Suprapubic skin (tissue), 4 donors: ENCODE data around the gene UNCX. TPM values are rescaled to one million over a fixed set of nuclear protein-coding genes. Genes with fewer than 3 reads are reported as not detected.
"Not testable (repeated sequence)": the region's sequence is repeated elsewhere in the genome, so short reads cannot be mapped to it uniquely, and the experiment has no call there.

Experiments
- DNase-seq, 2 donors: peaks; one replicate each; pipeline ENCODE4 v3.0.0-alpha.2; 2019; ENCODE audit warnings: low spot score in 2 of 2
- H3K27ac ChIP-seq: fragments of 200-600 bp; sonication (generic); one replicate; pipeline ENCODE4 v1.5.1; 2019
- H3K27me3 ChIP-seq: fragments of 200-600 bp; sonication (generic); one replicate; pipeline ENCODE4 v1.5.1; 2019
- H3K36me3 ChIP-seq: fragments of 200-600 bp; sonication (generic); one replicate; pipeline ENCODE4 v1.5.1; 2019
- H3K4me1 ChIP-seq: fragments of 200-600 bp; sonication (generic); one replicate; pipeline ENCODE4 v1.5.1; 2019
- H3K4me3 ChIP-seq: fragments of 200-600 bp; sonication (generic); one replicate; pipeline ENCODE4 v1.5.1; 2019; ENCODE audit warnings: mild to moderate bottlenecking
- H3K9me3 ChIP-seq: fragments of 200-600 bp; sonication (generic); one replicate; pipeline ENCODE4 v1.5.1; 2019
- CTCF ChIP-seq, 2 donors: fragments of 200-600 bp in 1 of 2; fragments of 450-650 bp in 1 of 2; sonication (generic) in 1 of 2; IDR thresholded peaks; one replicate each; pipeline ENCODE4 v1.5.1; 2016 to 2019; ENCODE audit warnings: antibody characterized with exemption in 2 of 2, mild to moderate bottlenecking in 1 of 2, moderate library complexity in 1 of 2
- EP300 ChIP-seq: sonication (generic); formaldehyde crosslinking; IDR thresholded peaks from one replicate; pipeline ENCODE4 v1.6.1; 2017; ENCODE audit warnings: antibody characterized with exemption
- POLR2A ChIP-seq, 2 donors: fragments of 450-650 bp; IDR thresholded peaks; one replicate each; pipeline ENCODE4 v1.6.1; 2017; ENCODE audit warnings: antibody characterized with exemption in 2 of 2, mild to moderate bottlenecking in 2 of 2, moderate library complexity in 2 of 2
- POLR2AphosphoS5 ChIP-seq, 3 donors: sonication (generic); formaldehyde crosslinking; IDR thresholded peaks; one replicate each; pipeline ENCODE4 v1.6.1; 2017; ENCODE audit warnings: antibody characterized with exemption in 3 of 3
- WGBS: methylation state at CpG from one replicate; pipeline ENCODE4 v1.1.5; 2018; 5-methylcytosine and 5-hydroxymethylcytosine counted together
- total RNA-seq, 4 donors: library from RNA; depleted of rRNA; stranded (reverse); fragments of >200 nt; gene quantifications; one replicate each; pipeline ENCODE4 v1.1.0, GENCODE V29; 2016

UNCX gene
- total RNA-seq, 4 donors from 2014 or later = not detected

- no peaks in the 10 kb centered on the region for H3K4me1 ChIP-seq
- H3K27ac ChIP-seq = no peak overlapping the region
- peaks cover 97% of the 10 kb centered on the region for H3K27me3 ChIP-seq
- H3K9me3 ChIP-seq = no peaks in the 10 kb centered on the region
- no peak overlapping the region for H3K4me3 ChIP-seq
- TF ChIP-seq CTCF (IDR thresholded peaks at IDR 0.05) = no peak
- TF ChIP-seq EP300 = no peak
- H3K36me3 ChIP-seq = no peaks in the 10 kb centered on the region
- no peak for DNase-seq
- 39% methylated on average over 8 of the region's 21 CpGs for WGBS
Observed at GRCh38 chr7:1259621-1260243, 27.1 kb downstream of the UNCX start.

GRCh38 chr7:1260244-1260635, 27.6 kb downstream of the UNCX start:
- Histone ChIP-seq H3K27ac (no peak overlapping the region), H3K4me3 (no peak overlapping the region), H3K9me3 (no peaks in the 10 kb centered on the region), H3K36me3 (no peaks in the 10 kb centered on the region), H3K4me1 (no peaks in the 10 kb centered on the region), H3K27me3 (peaks cover 97% of the 10 kb centered on the region)
- no peak for TF ChIP-seq POLR2AphosphoS5 (IDR thresholded peaks at IDR 0.05)
- no peak for TF ChIP-seq POLR2A (IDR thresholded peaks at IDR 0.05)
- no peak for TF ChIP-seq EP300
- TF ChIP-seq CTCF (IDR thresholded peaks at IDR 0.05) = no peak
- DNase-seq = no peak
- no CpG with 5 or more reads among the region's 21 CpGs for WGBS

- DNase-seq, H3K4me1 ChIP-seq, H3K36me3 ChIP-seq, H3K27ac ChIP-seq, H3K4me3 ChIP-seq, H3K9me3 ChIP-seq: not testable (repeated sequence)
- 61% methylated on average over 10 of the region's 10 CpGs for WGBS
- peaks cover 95% of the 10 kb centered on the region for H3K27me3 ChIP-seq
Observed at GRCh38 chr7:1261036-1261435, 28.4 kb downstream of the UNCX start.

GRCh38 chr7:1262441-1262840, 29.8 kb downstream of the UNCX start:
- WGBS = 61% methylated on average over 8 of the region's 13 CpGs

GRCh38 chr7:1263391-1263951, 30.8 kb downstream of the UNCX start:
- no peaks in the 10 kb centered on the region for H3K9me3 ChIP-seq
- H3K27ac ChIP-seq = no peak overlapping the region
- H3K4me3 ChIP-seq = no peak overlapping the region
- peaks cover 94% of the 10 kb centered on the region for H3K27me3 ChIP-seq
- no peak for DNase-seq
- H3K4me1 ChIP-seq = no peaks in the 10 kb centered on the region
- no peaks in the 10 kb centered on the region for H3K36me3 ChIP-seq
- 79% methylated on average over 28 of the region's 28 CpGs for WGBS
- TF ChIP-seq EP300 (no peak), POLR2A (IDR thresholded peaks at IDR 0.05) (no peak), POLR2AphosphoS5 (IDR thresholded peaks at IDR 0.05) (no peak), CTCF (IDR thresholded peaks at IDR 0.05) (no peak)

More at GRCh38 chr7:1262441-1262840, 29.8 kb downstream of the UNCX start:
- TF ChIP-seq CTCF (IDR thresholded peaks at IDR 0.05) (no peak), POLR2A (IDR thresholded peaks at IDR 0.05) (no peak), POLR2AphosphoS5 (IDR thresholded peaks at IDR 0.05) (no peak), EP300 (no peak)
- no peaks in the 10 kb centered on the region for H3K9me3 ChIP-seq
- peaks cover 94% of the 10 kb centered on the region for H3K27me3 ChIP-seq
- H3K4me1 ChIP-seq = no peaks in the 10 kb centered on the region
- no peak for DNase-seq
- no peak overlapping the region for H3K4me3 ChIP-seq
- no peaks in the 10 kb centered on the region for H3K36me3 ChIP-seq
- no peak overlapping the region for H3K27ac ChIP-seq
